Measurements from ENCODE around the gene URI1. TPM values are rescaled to one million over a fixed set of nuclear protein-coding genes. Genes with fewer than 3 reads are reported as not detected.
"Not testable (repeated sequence)": the region's sequence is repeated elsewhere in the genome, so short reads cannot be mapped to it uniquely, and the experiment has no call there.

Gene URI1
- total and polyA plus RNA-seq, 11 donors = 10.9 to 53.7 (median 41.5) TPM

DNA sequence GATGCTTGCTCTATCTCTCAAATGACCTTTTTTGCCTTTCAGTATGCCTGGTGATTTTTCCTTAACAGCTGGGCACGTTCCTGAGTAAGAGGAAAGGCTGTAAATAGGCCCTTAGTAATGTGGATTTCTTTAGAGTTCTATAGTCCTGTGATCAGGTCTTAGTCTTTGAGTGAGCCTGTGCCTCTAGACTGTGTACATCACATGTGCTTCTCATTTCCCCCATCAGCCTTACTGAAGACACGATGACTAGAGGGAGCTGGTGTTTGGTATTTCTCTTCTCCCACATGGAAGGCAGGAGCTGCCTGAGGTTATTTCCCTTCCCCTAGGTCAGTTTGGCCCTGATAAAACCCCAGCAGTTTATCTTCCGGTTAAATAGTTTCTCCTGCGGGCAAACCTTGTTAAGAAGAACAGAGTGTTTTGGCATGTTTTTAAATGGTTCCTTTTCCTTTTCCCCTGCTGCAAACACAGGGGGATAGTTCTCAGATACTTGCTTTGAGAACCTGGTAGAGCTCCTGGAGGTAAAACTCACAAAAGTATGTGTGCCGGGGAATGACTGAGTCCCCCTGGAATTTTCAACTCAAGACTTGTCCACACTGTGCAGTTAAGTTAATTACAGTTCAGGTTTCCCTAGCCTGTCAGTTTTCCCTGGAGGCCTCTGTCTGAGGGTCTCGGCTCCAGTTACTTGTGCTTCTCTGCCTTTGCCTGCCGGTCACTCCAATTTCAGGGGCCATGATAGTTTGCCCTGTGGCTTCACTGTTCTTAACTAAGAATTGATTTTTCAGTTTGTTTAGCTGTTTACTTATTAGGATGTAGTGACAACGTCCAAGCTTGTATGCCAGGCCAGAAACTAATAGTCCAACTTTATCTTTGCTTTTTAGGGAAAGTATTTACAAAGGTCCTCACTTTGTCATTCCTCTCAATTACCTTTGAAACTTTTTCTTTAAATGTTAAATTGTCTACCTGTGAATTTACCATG is 94.4 kb downstream of the URI1 start:
- intact Hi-C loops (cut with DNase I) = no loop called here
- no peaks in the 10 kb centered on the region for H3K27me3 ChIP-seq
- H3K36me3 ChIP-seq = peaks cover 0 to 25% (median 7%) of the 10 kb centered on the region in 9 donors
- ATAC-seq = no peak
- no peak overlapping the region for H3K27ac ChIP-seq
- DNase-seq = no peak
- 59 to 64% (median 62%) methylated on average over 8 of the region's 8 CpGs for WGBS, 4 donors
- H3K9me3 ChIP-seq = peaks cover 0 to 25% (median 0%) of the 10 kb centered on the region in 12 donors
- no peak overlapping the region for H3K4me3 ChIP-seq
- H3K4me1 ChIP-seq = peaks cover 0 to 7% (median 0%) of the 10 kb centered on the region in 12 donors
- TF ChIP-seq POLR2A (IDR thresholded peaks at IDR 0.05) = no peak
- TF ChIP-seq, protein P1, sequence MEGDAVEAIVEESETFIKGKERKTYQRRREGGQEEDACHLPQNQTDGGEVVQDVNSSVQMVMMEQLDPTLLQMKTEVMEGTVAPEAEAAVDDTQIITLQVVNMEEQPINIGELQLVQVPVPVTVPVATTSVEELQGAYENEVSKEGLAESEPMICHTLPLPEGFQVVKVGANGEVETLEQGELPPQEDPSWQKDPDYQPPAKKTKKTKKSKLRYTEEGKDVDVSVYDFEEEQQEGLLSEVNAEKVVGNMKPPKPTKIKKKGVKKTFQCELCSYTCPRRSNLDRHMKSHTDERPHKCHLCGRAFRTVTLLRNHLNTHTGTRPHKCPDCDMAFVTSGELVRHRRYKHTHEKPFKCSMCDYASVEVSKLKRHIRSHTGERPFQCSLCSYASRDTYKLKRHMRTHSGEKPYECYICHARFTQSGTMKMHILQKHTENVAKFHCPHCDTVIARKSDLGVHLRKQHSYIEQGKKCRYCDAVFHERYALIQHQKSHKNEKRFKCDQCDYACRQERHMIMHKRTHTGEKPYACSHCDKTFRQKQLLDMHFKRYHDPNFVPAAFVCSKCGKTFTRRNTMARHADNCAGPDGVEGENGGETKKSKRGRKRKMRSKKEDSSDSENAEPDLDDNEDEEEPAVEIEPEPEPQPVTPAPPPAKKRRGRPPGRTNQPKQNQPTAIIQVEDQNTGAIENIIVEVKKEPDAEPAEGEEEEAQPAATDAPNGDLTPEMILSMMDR (IDR thresholded peaks at IDR 0.05) = no peak

DNA sequence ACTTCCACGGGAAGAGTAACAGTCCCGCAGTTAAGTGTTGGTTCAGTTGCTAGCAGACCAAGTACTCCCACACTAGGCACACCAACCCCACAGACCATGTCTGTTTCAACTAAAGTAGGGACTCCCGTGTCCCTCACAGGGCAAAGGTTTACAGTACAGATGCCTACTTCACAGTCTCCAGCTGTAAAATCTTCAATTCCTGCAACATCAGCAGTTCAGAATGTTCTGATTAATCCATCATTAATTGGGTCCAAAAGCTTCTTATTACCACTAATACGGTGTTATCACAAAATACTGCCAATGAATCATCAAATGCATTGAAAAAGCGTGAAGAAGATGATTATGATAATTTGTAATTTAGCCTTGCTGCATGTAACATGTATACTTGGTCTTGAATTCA is 95.8 kb downstream of the URI1 start:
- ATAC-seq = no peak
- intact Hi-C loops (cut with DNase I) = no loop called here
- H3K9me3 ChIP-seq = peaks cover 0 to 25% (median 0%) of the 10 kb centered on the region in 12 donors
- TF ChIP-seq POLR2A (IDR thresholded peaks at IDR 0.05) = no peak
- TF ChIP-seq, protein P1 (IDR thresholded peaks at IDR 0.05) = no peak
- H3K4me1 ChIP-seq = peaks cover 0 to 7% (median 0%) of the 10 kb centered on the region in 12 donors
- no peak overlapping the region for H3K4me3 ChIP-seq
- 97 to 98% (median 98%) methylated on average over 5 of the region's 5 CpGs for WGBS, 4 donors
- DNase-seq = no peak
- H3K27ac ChIP-seq = no peak overlapping the region
- H3K36me3 ChIP-seq = peaks cover 0 to 25% (median 4%) of the 10 kb centered on the region in 9 donors
- no peaks in the 10 kb centered on the region for H3K27me3 ChIP-seq

GRCh38 chr19:30041931-30042330 is 99.9 kb downstream of the URI1 start:
- DNase-seq; intact Hi-C loops (cut with DNase I); H3K27ac ChIP-seq; ATAC-seq; H3K4me3 ChIP-seq; H3K27me3 ChIP-seq; H3K9me3 ChIP-seq; H3K4me1 ChIP-seq: not testable (repeated sequence)
- 94 to 98% (median 96%) methylated on average over 6 of the region's 6 CpGs for WGBS, 4 donors
- peaks cover 0 to 10% (median 0%) of the 10 kb centered on the region in 9 donors for H3K36me3 ChIP-seq

DNA sequence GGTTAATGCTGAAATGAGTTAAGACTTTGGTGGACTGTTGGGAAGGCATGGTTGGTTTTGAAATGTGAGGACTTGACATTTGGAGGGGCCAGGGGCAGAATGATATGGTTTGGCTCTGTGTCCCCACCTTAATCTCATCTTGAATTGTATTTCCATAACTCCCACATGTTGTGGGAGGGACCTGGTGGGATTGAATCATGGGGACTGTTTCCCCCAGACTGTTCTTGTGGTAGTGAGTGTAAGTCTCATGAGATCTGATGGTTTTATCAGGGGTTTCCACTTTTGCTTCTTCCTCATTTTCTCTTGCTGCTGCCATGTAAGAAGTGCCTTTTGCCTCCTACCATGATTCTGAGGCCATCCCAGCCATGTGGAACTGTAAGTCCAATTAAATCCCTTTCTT is 101.0 kb downstream of the URI1 start:
- H3K36me3 ChIP-seq; H3K4me1 ChIP-seq; H3K4me3 ChIP-seq; H3K27me3 ChIP-seq; intact Hi-C loops (cut with DNase I); DNase-seq; H3K9me3 ChIP-seq; ATAC-seq; H3K27ac ChIP-seq: not testable (repeated sequence)
